ENCODE results near the gene CLIC4.

DNA sequence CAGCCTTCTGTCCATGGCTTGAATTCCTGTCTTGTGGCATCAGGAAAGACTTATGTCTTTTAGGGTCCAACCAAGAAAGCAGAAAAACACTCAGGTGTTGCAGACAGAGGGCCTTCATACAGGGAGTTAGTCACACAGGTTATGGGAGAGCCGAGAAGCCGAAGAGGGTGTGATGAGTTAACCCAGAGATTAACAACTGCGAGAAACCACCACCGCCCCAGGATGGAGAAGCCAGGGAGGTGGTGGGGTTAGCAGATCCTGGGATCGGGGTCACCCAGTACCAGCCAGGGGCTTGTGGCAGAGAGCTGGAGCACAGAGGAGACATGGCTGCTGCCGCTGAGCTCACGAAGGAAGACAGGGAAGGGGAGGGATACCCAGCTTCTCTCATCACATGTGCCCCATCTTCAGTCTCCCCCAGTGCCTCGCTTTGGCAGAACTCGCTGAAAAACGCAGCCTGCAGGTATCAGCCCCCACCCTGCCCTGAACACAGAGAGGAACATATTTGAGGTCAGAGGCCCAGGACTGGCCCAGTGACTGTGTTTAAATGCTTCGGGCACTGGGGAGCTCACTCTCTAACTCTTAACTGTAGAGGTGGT, 126.2 kb downstream of the CLIC4 start:
- TF ChIP-seq, protein P1, sequence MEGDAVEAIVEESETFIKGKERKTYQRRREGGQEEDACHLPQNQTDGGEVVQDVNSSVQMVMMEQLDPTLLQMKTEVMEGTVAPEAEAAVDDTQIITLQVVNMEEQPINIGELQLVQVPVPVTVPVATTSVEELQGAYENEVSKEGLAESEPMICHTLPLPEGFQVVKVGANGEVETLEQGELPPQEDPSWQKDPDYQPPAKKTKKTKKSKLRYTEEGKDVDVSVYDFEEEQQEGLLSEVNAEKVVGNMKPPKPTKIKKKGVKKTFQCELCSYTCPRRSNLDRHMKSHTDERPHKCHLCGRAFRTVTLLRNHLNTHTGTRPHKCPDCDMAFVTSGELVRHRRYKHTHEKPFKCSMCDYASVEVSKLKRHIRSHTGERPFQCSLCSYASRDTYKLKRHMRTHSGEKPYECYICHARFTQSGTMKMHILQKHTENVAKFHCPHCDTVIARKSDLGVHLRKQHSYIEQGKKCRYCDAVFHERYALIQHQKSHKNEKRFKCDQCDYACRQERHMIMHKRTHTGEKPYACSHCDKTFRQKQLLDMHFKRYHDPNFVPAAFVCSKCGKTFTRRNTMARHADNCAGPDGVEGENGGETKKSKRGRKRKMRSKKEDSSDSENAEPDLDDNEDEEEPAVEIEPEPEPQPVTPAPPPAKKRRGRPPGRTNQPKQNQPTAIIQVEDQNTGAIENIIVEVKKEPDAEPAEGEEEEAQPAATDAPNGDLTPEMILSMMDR (IDR thresholded peaks at IDR 0.05; ENCODE audit: low read depth, low read length) = no peak
- TF ChIP-seq POLR2A (IDR thresholded peaks at IDR 0.05; ENCODE audit: extremely low read depth, insufficient read length) = no peak
- TF ChIP-seq, protein P2, sequence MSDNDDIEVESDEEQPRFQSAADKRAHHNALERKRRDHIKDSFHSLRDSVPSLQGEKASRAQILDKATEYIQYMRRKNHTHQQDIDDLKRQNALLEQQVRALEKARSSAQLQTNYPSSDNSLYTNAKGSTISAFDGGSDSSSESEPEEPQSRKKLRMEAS (IDR thresholded peaks at IDR 0.05; ENCODE audit: low read depth, low read length) = no peak
- TF ChIP-seq MYC (IDR thresholded peaks at IDR 0.05; ENCODE audit: low read depth, low read length) = no peak

Measured in NB4 (cell line).